ENCODE measurements around the gene STMN3.

GRCh38 chr20:63659370-63659769 lies 6.1 kb upstream of the STMN3 start:
- TF ChIP-seq CTCF (IDR thresholded peaks at IDR 0.05) (no peak), POLR2A (IDR thresholded peaks at IDR 0.05) (no peak)

All from uterus (tissue), 2 donors.